ENCODE data around the gene MLF1.

DNA sequence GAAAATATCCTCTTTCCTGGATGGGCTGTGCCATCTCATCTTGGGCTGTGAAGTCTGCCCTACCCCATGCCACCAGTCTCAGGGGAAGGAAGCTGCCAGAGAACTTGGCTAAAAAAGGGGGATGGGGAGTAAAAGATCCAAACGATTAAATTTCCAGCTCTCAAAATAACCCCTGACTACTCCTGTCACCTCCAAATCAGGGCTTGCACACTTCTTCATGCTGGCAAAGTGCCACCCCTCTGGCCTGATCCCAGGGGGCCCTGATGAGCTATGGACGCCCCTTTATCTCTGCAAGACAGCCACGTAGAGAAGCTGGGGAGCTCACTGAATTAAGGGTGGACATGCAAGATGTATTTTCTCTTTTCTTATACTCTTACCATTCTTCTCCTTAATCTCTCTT lies 1.2 kb upstream of the MLF1 start:
- TF ChIP-seq ZFP30 (CRISPR knock-in tag; IDR thresholded peaks at IDR 0.05) (no peak), TOX (CRISPR knock-in tag; IDR thresholded peaks at IDR 0.05; ENCODE audit: borderline replicate concordance) (no peak), OSR1 (CRISPR knock-in tag; IDR thresholded peaks at IDR 0.05) (no peak), GLIS3 (CRISPR knock-in tag; IDR thresholded peaks at IDR 0.05) (no peak), TCF4 (CRISPR knock-in tag; IDR thresholded peaks at IDR 0.05; ENCODE audit: borderline replicate concordance) (no peak), ISL1 (CRISPR knock-in tag; IDR thresholded peaks at IDR 0.05) (no peak), ZFP3 (CRISPR knock-in tag; IDR thresholded peaks at IDR 0.05) (no peak), ARNTL (CRISPR knock-in tag; IDR thresholded peaks at IDR 0.05; ENCODE audit: borderline replicate concordance, low read depth) (no peak)
- TF ChIP-seq, protein P1, sequence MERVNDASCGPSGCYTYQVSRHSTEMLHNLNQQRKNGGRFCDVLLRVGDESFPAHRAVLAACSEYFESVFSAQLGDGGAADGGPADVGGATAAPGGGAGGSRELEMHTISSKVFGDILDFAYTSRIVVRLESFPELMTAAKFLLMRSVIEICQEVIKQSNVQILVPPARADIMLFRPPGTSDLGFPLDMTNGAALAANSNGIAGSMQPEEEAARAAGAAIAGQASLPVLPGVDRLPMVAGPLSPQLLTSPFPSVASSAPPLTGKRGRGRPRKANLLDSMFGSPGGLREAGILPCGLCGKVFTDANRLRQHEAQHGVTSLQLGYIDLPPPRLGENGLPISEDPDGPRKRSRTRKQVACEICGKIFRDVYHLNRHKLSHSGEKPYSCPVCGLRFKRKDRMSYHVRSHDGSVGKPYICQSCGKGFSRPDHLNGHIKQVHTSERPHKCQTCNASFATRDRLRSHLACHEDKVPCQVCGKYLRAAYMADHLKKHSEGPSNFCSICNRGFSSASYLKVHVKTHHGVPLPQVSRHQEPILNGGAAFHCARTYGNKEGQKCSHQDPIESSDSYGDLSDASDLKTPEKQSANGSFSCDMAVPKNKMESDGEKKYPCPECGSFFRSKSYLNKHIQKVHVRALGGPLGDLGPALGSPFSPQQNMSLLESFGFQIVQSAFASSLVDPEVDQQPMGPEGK (CRISPR knock-in tag; IDR thresholded peaks at IDR 0.05; ENCODE audit: borderline replicate concordance), result no peak
- TF ChIP-seq, protein P2, sequence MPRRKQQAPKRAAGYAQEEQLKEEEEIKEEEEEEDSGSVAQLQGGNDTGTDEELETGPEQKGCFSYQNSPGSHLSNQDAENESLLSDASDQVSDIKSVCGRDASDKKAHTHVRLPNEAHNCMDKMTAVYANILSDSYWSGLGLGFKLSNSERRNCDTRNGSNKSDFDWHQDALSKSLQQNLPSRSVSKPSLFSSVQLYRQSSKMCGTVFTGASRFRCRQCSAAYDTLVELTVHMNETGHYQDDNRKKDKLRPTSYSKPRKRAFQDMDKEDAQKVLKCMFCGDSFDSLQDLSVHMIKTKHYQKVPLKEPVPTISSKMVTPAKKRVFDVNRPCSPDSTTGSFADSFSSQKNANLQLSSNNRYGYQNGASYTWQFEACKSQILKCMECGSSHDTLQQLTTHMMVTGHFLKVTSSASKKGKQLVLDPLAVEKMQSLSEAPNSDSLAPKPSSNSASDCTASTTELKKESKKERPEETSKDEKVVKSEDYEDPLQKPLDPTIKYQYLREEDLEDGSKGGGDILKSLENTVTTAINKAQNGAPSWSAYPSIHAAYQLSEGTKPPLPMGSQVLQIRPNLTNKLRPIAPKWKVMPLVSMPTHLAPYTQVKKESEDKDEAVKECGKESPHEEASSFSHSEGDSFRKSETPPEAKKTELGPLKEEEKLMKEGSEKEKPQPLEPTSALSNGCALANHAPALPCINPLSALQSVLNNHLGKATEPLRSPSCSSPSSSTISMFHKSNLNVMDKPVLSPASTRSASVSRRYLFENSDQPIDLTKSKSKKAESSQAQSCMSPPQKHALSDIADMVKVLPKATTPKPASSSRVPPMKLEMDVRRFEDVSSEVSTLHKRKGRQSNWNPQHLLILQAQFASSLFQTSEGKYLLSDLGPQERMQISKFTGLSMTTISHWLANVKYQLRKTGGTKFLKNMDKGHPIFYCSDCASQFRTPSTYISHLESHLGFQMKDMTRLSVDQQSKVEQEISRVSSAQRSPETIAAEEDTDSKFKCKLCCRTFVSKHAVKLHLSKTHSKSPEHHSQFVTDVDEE (CRISPR knock-in tag; IDR thresholded peaks at IDR 0.05), result no peak
